HG03196 (cell line): ENCODE data around the gene TMEM269.

Experiments used
- ATAC-seq: cut with Tn5 transposase; IDR thresholded peaks from one replicate; pipeline ENCODE4 v1.9.1; 2021; ENCODE audit not compliant: unreplicated experiment

Gene TMEM269

GRCh38 chr1:42784946-42785693 lies at the start of gene TMEM269:
TMEM269 (plus strand) TSS chr1:42784991; CDS start chr1:42789894, 4,903 bp downstream.
- ATAC-seq = no peak

GRCh38 chr1:42735056-42735455 lies 49.7 kb upstream of the TMEM269 start:
- no peak for ATAC-seq

GRCh38 chr1:42735477-42736105 lies 49.2 kb upstream of the TMEM269 start:
- no peak for ATAC-seq

GRCh38 chr1:42736152-42736551 lies 48.6 kb upstream of the TMEM269 start:
- no peak for ATAC-seq

- ATAC-seq = no peak
Measured at GRCh38 chr1:42736571-42737200, 48.1 kb upstream of the TMEM269 start.

- ATAC-seq = no peak
Measured at GRCh38 chr1:42737257-42737656, 47.5 kb upstream of the TMEM269 start.

GRCh38 chr1:42737986-42738677 lies 46.7 kb upstream of the TMEM269 start:
- ATAC-seq = no peak

- no peak for ATAC-seq
Measured at GRCh38 chr1:42738678-42739226, 46.0 kb upstream of the TMEM269 start.

GRCh38 chr1:42739753-42740700 lies 44.8 kb upstream of the TMEM269 start, which contains the start of gene CLDN19:
CLDN19 (minus strand) TSS chr1:42740236; CDS start chr1:42740063, 173 bp downstream.
- no peak for ATAC-seq

- ATAC-seq = no peak
Measured at GRCh38 chr1:42740851-42741580, 43.8 kb upstream of the TMEM269 start.

- ATAC-seq = no peak
Measured at GRCh38 chr1:42741706-42742105, 43.1 kb upstream of the TMEM269 start.

- ATAC-seq = no peak
Measured at GRCh38 chr1:42742141-42742540, 42.6 kb upstream of the TMEM269 start.

- ATAC-seq = no peak
Measured at GRCh38 chr1:42742617-42743316, 42.0 kb upstream of the TMEM269 start.

- no peak for ATAC-seq
Measured at GRCh38 chr1:42743317-42744147, 41.3 kb upstream of the TMEM269 start.

- ATAC-seq = no peak
Measured at GRCh38 chr1:42744148-42744413, 40.7 kb upstream of the TMEM269 start.

GRCh38 chr1:42745851-42746250 lies 38.9 kb upstream of the TMEM269 start:
- no peak for ATAC-seq

- no peak for ATAC-seq
Measured at GRCh38 chr1:42746436-42747105, 38.2 kb upstream of the TMEM269 start.

GRCh38 chr1:42747125-42747524 lies 37.7 kb upstream of the TMEM269 start:
- ATAC-seq = no peak
